ENCODE data around the gene LMAN1L.

LMAN1L gene

GRCh38 chr15:74780523-74781430, 31.9 kb upstream of the LMAN1L start:
- DNase-seq, result no peak
- Histone ChIP-seq H3K27ac (no peak overlapping the region), H3K36me3 (replicated peaks) (no peaks in the 10 kb centered on the region), H3K27me3 (replicated peaks) (no peaks in the 10 kb centered on the region), H3K4me3 (ENCODE audit: low read depth, low read length) (peak overlapping the region; percentile 51)
- in situ Hi-C loops (cut with HindIII; ENCODE audit: low pct_ligation_motif_present, low sequenced_read_pairs), result no loop called here
- TF ChIP-seq CTCF (IDR thresholded peaks at IDR 0.05; ENCODE audit: low read depth, low read length, missing control alignments), result no peak

- TF ChIP-seq CTCF (IDR thresholded peaks at IDR 0.05; ENCODE audit: low read depth, low read length, missing control alignments), result peak; percentile 47
- in situ Hi-C loops (cut with HindIII; ENCODE audit: low pct_ligation_motif_present, low sequenced_read_pairs), result no loop called here
- Histone ChIP-seq H3K4me3 (ENCODE audit: low read depth, low read length) (peak within 1 kb of the TSS; percentile 79), H3K27ac (peak within 1 kb of the TSS; percentile 27), H3K36me3 (replicated peaks) (no peaks in the 10 kb centered on the region), H3K27me3 (replicated peaks) (no peaks in the 10 kb centered on the region)
- no peak for DNase-seq
Measured at GRCh38 chr15:74781431-74782258, 31.0 kb upstream of the LMAN1L start, which contains the start of gene CSK. Gene CSK (plus strand): TSS chr15:74782080. CDS start chr15:74798298, 16,218 bp downstream.

- Histone ChIP-seq H3K27ac (peak overlapping the region; percentile 27), H3K4me3 (ENCODE audit: low read depth, low read length) (peak overlapping the region; percentile 79), H3K27me3 (replicated peaks) (no peaks in the 10 kb centered on the region), H3K36me3 (replicated peaks) (no peaks in the 10 kb centered on the region)
- in situ Hi-C loops (cut with HindIII; ENCODE audit: low pct_ligation_motif_present, low sequenced_read_pairs), result no loop called here
- DNase-seq, result no peak
- TF ChIP-seq CTCF (IDR thresholded peaks at IDR 0.05; ENCODE audit: low read depth, low read length, missing control alignments), result no peak
Measured at GRCh38 chr15:74782259-74783071, 30.2 kb upstream of the LMAN1L start.

GRCh38 chr15:74783072-74783807, 29.4 kb upstream of the LMAN1L start:
- Histone ChIP-seq H3K4me3 (ENCODE audit: low read depth, low read length) (peak overlapping the region; percentile 79), H3K27me3 (replicated peaks) (no peaks in the 10 kb centered on the region), H3K27ac (no peak overlapping the region), H3K36me3 (replicated peaks) (no peaks in the 10 kb centered on the region)
- DNase-seq, result no peak
- no peak for TF ChIP-seq CTCF (IDR thresholded peaks at IDR 0.05; ENCODE audit: low read depth, low read length, missing control alignments)
- in situ Hi-C loops (cut with HindIII; ENCODE audit: low pct_ligation_motif_present, low sequenced_read_pairs), result no loop called here

- Histone ChIP-seq H3K36me3 (replicated peaks) (no peaks in the 10 kb centered on the region), H3K27ac (no peak overlapping the region), H3K27me3 (replicated peaks) (no peaks in the 10 kb centered on the region), H3K4me3 (ENCODE audit: low read depth, low read length) (peak overlapping the region; percentile 79)
- no peak for DNase-seq
- in situ Hi-C loops (cut with HindIII; ENCODE audit: low pct_ligation_motif_present, low sequenced_read_pairs), result no loop called here
- TF ChIP-seq CTCF (IDR thresholded peaks at IDR 0.05; ENCODE audit: low read depth, low read length, missing control alignments), result no peak
Measured at GRCh38 chr15:74783808-74784175, 28.8 kb upstream of the LMAN1L start.
